KBM-7 (cell line): ENCODE measurements around the gene ENAH.

Source experiments
- DNase-seq: peaks from one replicate; pipeline ENCODE4 v3.0.0-alpha.2; 2015
- in situ Hi-C: fragments of 300-500 bp; cut with MboI; formaldehyde crosslinking; loops from 2 replicates; pipeline ENCODE4 v1.14.3; 2020; ENCODE audit warnings: low sequenced_read_pairs, low pct_unique_long_range_greater_than_20kb, mixed read lengths

ENAH gene

GRCh38 chr1:225613006-225613405 lies 39.9 kb downstream of the ENAH start:
- in situ Hi-C loops = no loop called here
- DNase-seq = no peak

- no peak for DNase-seq
- in situ Hi-C loops = no loop called here
Measured at GRCh38 chr1:225612287-225612686, 40.6 kb downstream of the ENAH start.

- no peak for DNase-seq
- in situ Hi-C loops = no loop called here
Measured at GRCh38 chr1:225611537-225612223, 41.2 kb downstream of the ENAH start.

- in situ Hi-C loops = no loop called here
Measured at GRCh38 chr1:225610539-225610938, 42.4 kb downstream of the ENAH start.

GRCh38 chr1:225608014-225608796 lies 44.7 kb downstream of the ENAH start:
- no peak for DNase-seq
- in situ Hi-C loops = no loop called here

More at GRCh38 chr1:225610539-225610938, 42.4 kb downstream of the ENAH start:
- no peak for DNase-seq

GRCh38 chr1:225607355-225607754 lies 45.6 kb downstream of the ENAH start:
- no peak for DNase-seq
- in situ Hi-C loops = no loop called here

GRCh38 chr1:225603538-225604354 lies 49.2 kb downstream of the ENAH start:
- no peak for DNase-seq
- in situ Hi-C loops = no loop called here

- DNase-seq = no peak
- in situ Hi-C loops = no loop called here
Measured at GRCh38 chr1:225602590-225603206, 50.2 kb downstream of the ENAH start.

- no peak for DNase-seq
Measured at GRCh38 chr1:225601902-225602589, 50.9 kb downstream of the ENAH start.

GRCh38 chr1:225598847-225599246 lies 54.1 kb downstream of the ENAH start:
- in situ Hi-C loops = no loop called here

More at GRCh38 chr1:225601902-225602589, 50.9 kb downstream of the ENAH start:
- in situ Hi-C loops = no loop called here

GRCh38 chr1:225597926-225598575 lies 54.9 kb downstream of the ENAH start:
- in situ Hi-C loops = no loop called here
- DNase-seq = no peak

More at GRCh38 chr1:225598847-225599246, 54.1 kb downstream of the ENAH start:
- no peak for DNase-seq

GRCh38 chr1:225596736-225597135 lies 56.2 kb downstream of the ENAH start:
- in situ Hi-C loops = no loop called here
- DNase-seq = no peak

GRCh38 chr1:225595974-225596551 lies 56.9 kb downstream of the ENAH start:
- no peak for DNase-seq
- in situ Hi-C loops = no loop called here

- in situ Hi-C loops = no loop called here
- no peak for DNase-seq
Measured at GRCh38 chr1:225595452-225595851, 57.5 kb downstream of the ENAH start.

- in situ Hi-C loops = no loop called here
- no peak for DNase-seq
Measured at GRCh38 chr1:225593414-225593813, 59.5 kb downstream of the ENAH start.

GRCh38 chr1:225592362-225593025 lies 60.4 kb downstream of the ENAH start:
- in situ Hi-C loops = no loop called here
- no peak for DNase-seq

- in situ Hi-C loops = no loop called here
- no peak for DNase-seq
Measured at GRCh38 chr1:225587310-225587709, 65.6 kb downstream of the ENAH start.
